ENCODE measurements around the gene SLC51B.

DNA sequence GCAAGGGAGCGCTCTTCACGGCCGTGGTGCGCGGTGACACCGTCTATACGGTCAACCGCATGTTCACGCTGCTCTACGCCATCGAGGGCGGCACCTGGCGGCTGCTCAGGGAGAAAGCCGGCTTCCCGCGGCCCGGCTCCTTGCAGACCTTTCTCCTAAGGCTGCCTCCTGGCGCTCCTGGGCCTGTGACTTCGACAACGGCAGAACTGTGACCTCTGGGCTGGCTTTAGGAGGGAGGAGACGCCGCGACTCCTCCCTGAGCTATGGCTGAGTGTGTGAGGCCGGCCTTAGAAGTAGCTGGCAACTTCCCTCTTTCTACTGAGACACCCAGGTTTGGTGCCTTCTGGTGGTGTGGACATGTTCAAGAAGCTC lies 32.8 kb downstream of the SLC51B start:
- TF ChIP-seq POLR2A (IDR thresholded peaks at IDR 0.05; ENCODE audit: borderline replicate concordance, extremely low read depth, insufficient read depth, insufficient read length): no peak
- TF ChIP-seq, protein P1, sequence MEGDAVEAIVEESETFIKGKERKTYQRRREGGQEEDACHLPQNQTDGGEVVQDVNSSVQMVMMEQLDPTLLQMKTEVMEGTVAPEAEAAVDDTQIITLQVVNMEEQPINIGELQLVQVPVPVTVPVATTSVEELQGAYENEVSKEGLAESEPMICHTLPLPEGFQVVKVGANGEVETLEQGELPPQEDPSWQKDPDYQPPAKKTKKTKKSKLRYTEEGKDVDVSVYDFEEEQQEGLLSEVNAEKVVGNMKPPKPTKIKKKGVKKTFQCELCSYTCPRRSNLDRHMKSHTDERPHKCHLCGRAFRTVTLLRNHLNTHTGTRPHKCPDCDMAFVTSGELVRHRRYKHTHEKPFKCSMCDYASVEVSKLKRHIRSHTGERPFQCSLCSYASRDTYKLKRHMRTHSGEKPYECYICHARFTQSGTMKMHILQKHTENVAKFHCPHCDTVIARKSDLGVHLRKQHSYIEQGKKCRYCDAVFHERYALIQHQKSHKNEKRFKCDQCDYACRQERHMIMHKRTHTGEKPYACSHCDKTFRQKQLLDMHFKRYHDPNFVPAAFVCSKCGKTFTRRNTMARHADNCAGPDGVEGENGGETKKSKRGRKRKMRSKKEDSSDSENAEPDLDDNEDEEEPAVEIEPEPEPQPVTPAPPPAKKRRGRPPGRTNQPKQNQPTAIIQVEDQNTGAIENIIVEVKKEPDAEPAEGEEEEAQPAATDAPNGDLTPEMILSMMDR (IDR thresholded peaks at IDR 0.05 in 2 of 3, conservative IDR thresholded peaks at IDR 0.05 in 1 of 3; ENCODE audit: borderline replicate concordance in 1 of 3, insufficient read depth in 1 of 3, low read depth in 2 of 3, low read length in 2 of 3): peak; percentile 47 to 82 (median 53)

Data from HCT116 (cell line).